Colonic mucosa (tissue), 4 donors: ENCODE data around the gene TNFAIP3. TPM values are rescaled to one million over a fixed set of nuclear protein-coding genes. Genes with fewer than 3 reads are reported as not detected.

Experiments used
- DNase-seq: peaks from one replicate; pipeline ENCODE4 v3.0.0-alpha.2; 2020
- H3K27ac ChIP-seq: fragments of 200-600 bp; one replicate; pipeline ENCODE4 v1.8.0; 2021
- H3K27me3 ChIP-seq: fragments of 200-600 bp; one replicate; pipeline ENCODE4 v1.8.0; 2021
- H3K36me3 ChIP-seq: fragments of 200-600 bp; one replicate; pipeline ENCODE4 v1.8.0; 2021
- H3K4me1 ChIP-seq: fragments of 200-600 bp; one replicate; pipeline ENCODE4 v1.8.0; 2021; ENCODE audit warnings: mild to moderate bottlenecking
- H3K4me3 ChIP-seq: fragments of 200-600 bp; one replicate; pipeline ENCODE4 v1.8.0; 2021
- H3K9ac ChIP-seq, 2 donors: one replicate each; pipeline ENCODE4 v1.7.0; 2013; ENCODE audit warnings: control low read depth in 2 of 2, low read depth in 2 of 2, low read length in 2 of 2
- H3K9me3 ChIP-seq: fragments of 200-600 bp; one replicate; pipeline ENCODE4 v1.8.0; 2021
- intact Hi-C: fragments of 100-400 bp; cut with DNase I; formaldehyde crosslinking; loops from one replicate; pipeline ENCODE4 v1.14.1; 2022
- total RNA-seq, 2 donors: library from RNA; stranded (reverse); fragmentation: NEBNext Ultra II Directional in 1 of 2; extraction: Animal tissue kit (Norgen Biotek cat#: 25700) in 1 of 2; gene quantifications; one replicate each; pipeline ENCODE4 v1.2.1, GENCODE V29; 2021
- TF ChIP-seq, protein P1 (sequence below): fragments of 200-600 bp; IDR thresholded peaks from one replicate; pipeline ENCODE4 v1.8.0; 2022; ENCODE audit warnings: antibody characterized with exemption, mild to moderate bottlenecking
- donor health status: healthy.
- donor health status: DM: no; HTN: no; CAD: no.
- donor health status: DM: no; HTN: no; CAD: no.

Gene TNFAIP3
- total RNA-seq, 2 donors from 2014 or later, result 18.1 to 46.3 TPM

DNA sequence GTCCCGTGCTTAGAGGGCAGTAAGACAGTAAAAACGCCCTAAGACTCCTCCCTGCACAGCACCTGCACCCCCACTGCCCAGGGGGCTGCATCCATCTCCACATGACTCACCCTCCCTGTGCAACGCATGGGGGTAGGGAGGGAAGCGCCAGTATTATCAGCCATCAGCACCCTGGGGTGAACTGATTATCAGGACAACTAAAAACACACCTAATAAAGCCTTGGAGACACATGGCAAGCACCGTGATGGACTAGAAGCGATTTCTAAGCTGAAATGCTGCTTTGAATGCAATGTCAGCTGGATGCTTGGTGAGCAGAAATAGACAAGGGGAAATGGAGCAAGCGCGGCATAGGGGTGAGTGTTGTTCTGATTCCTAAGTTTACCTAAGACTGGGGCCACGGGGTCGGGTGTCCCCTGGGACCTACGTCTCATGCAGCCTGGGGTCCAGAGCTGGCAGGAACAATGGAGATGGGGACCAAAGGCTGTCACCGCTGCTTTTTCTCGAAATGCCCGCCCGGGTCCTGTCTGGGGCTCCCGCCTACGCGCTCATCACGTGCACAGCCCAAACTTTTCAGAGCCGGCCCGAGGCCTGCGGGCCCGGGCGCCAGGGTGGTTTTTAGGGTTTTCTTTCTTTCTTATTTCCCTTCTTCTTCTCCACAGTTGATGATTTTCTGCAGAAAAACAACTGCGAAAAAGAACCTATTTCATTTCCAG lies 702 bp upstream of the TNFAIP3 start:
- TF ChIP-seq, protein P1, sequence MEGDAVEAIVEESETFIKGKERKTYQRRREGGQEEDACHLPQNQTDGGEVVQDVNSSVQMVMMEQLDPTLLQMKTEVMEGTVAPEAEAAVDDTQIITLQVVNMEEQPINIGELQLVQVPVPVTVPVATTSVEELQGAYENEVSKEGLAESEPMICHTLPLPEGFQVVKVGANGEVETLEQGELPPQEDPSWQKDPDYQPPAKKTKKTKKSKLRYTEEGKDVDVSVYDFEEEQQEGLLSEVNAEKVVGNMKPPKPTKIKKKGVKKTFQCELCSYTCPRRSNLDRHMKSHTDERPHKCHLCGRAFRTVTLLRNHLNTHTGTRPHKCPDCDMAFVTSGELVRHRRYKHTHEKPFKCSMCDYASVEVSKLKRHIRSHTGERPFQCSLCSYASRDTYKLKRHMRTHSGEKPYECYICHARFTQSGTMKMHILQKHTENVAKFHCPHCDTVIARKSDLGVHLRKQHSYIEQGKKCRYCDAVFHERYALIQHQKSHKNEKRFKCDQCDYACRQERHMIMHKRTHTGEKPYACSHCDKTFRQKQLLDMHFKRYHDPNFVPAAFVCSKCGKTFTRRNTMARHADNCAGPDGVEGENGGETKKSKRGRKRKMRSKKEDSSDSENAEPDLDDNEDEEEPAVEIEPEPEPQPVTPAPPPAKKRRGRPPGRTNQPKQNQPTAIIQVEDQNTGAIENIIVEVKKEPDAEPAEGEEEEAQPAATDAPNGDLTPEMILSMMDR, result no peak
- Histone ChIP-seq H3K4me1 (no peaks in the 10 kb centered on the region), H3K27ac (peak overlapping the region; percentile 59), H3K4me3 (peak overlapping the region; percentile 44), H3K9me3 (no peaks in the 10 kb centered on the region), H3K36me3 (no peaks in the 10 kb centered on the region), H3K9ac (peak overlapping the region; percentile 0 to 81), H3K27me3 (no peaks in the 10 kb centered on the region)
- intact Hi-C loops, result loop anchor here (2.0 kb wide), 1 partner anchor 158 kb away; no protein-coding TSS in a partner anchor
- DNase-seq, result no peak

DNA sequence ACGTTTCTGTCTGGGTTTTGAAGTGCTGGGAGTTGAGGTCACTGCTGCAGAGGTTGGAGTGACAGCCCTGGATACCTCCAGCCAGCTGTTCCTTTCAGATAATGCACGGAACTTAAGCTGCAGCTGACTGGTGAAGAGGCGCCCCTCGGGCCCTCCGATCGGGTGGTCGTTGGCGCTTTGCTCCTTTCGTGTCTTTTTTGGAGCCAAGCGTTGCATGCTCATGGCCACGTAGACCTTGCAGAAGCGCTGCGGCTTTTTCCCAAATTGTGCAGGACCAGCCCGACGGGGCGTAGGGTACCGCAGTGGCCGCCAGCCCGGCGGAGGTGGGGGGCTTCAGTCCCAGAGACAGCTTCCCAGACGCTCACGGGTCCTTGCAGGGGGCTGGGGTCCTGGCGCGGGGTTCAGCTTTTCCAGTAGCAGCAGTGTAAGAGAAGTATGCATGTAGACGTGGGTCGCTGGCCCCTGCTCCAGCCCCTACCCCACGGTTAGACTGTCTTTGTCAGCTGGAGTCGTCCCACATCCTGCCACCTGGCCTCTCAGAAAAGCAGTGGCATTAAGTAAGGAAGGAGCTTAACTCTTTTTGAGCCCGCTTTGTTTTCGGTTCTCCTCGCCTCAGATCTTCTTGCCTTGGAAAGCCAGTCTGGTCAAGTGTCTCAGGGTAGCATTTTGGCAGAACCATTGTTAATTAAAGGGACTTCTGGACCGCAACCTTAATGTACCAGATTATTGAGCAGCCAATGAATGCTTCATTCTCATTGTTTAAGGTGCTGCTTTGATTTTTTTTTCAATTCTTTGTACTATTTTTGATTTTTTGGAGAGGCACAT lies 838 bp downstream of the TNFAIP3 start:
- H3K9ac ChIP-seq, result peak overlapping the region; percentile 98 to 99
- intact Hi-C loops, result loop anchor here (2.0 kb wide), 1 partner anchor 159 kb away; no protein-coding TSS in a partner anchor
- no peaks in the 10 kb centered on the region for H3K36me3 ChIP-seq
- H3K4me1 ChIP-seq, result peaks cover 8% of the 10 kb centered on the region
- DNase-seq, result peak; percentile 54
- no peaks in the 10 kb centered on the region for H3K27me3 ChIP-seq
- TF ChIP-seq, protein P1, result no peak
- H3K4me3 ChIP-seq, result peak overlapping the region; percentile 91
- peak overlapping the region; percentile 99 for H3K27ac ChIP-seq
- H3K9me3 ChIP-seq, result no peaks in the 10 kb centered on the region

DNA sequence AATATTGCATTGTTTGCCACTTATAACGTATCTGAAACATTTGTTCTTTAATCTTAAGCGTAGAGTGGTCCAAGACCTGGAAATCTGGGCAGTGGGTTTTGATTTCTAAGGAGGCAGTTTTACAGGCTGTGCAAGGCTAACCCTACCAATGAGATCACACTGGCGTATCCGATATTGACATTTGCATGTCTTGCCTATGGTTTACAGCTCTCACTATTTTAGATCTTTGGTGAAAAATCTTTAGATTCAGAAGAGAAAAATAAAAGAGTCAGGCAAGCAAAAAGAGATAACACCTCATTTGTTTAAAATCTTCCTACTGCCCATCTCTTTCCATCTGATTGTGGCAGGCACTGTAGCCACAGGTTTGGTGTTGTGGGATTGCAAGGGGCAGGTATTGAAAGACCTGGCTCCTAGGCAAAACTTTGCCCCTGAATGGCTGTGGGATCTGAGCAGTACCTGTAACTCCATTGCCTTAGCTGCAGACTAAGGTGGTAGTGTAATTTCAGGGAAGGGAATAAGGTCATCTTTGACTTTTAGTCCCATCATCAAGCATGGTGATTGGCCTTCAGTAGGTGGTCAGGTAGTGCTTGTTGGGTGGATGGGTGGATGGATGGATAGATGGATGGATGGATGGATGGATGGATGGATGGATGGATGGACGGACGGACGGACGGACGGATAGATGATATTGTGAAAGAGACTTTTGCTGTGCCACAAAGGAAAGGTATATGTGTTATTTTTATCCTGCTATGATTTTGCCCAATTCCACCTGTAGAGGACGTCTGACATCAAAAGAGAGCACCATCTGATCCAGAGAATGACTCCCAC lies 1.9 kb downstream of the TNFAIP3 start:
- DNase-seq, result no peak
- intact Hi-C loops, result no loop called here
- peak overlapping the region; percentile 55 to 98 for H3K9ac ChIP-seq

DNA sequence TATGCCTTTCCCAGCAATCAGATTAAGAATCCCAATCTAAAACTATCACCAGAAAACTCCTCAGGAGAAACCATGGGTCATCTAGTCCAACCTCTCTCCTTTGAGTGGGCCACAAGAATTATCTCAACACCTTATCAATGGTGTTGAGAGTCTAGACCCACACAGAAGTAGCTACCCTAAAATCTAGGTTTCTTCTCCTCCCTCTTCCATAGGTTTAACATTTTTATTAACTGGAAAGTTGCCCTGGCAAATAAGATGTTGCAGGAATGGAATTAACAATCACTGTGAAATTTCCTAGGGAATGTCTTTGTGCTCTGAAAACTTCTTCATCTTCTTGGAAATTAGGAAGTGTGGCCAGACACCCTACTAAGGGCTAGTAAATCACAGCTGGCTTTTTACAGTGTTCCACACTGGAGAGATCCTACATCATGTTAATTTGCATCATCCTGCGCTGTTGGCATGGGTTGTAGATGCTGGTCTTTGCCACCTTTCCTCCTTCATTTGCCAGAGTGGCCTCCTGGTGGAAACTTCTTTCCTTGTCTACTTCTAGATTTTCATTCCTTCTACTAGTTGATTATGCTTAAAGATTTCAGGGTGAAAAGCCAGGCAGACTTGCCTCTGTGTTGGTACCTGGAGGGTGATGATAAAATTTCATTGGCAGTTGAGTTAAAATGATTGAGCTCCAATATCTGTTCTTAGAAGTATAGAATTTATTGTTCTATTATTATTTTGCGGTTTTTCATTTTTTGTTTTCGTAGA lies 2.7 kb downstream of the TNFAIP3 start:
- Histone ChIP-seq H3K36me3 (peaks cover under 1% of the 10 kb centered on the region), H3K9ac (no peak overlapping the region), H3K27ac (peak overlapping the region; percentile 76), H3K27me3 (no peaks in the 10 kb centered on the region), H3K9me3 (no peaks in the 10 kb centered on the region), H3K4me1 (peaks cover 8% of the 10 kb centered on the region), H3K4me3 (peak overlapping the region; percentile 9)
- intact Hi-C loops, result no loop called here
- TF ChIP-seq, protein P1, result no peak
- no peak for DNase-seq

More for the DNA sequence above, 1.9 kb downstream of the TNFAIP3 start:
- H3K4me1 ChIP-seq, result peaks cover 8% of the 10 kb centered on the region
- H3K36me3 ChIP-seq, result no peaks in the 10 kb centered on the region
- no peaks in the 10 kb centered on the region for H3K27me3 ChIP-seq
- TF ChIP-seq, protein P1, result no peak
- H3K4me3 ChIP-seq, result peak overlapping the region; percentile 91
- no peaks in the 10 kb centered on the region for H3K9me3 ChIP-seq
- peak overlapping the region; percentile 99 for H3K27ac ChIP-seq
